K562 (cell line): ENCODE results near the gene GYS1. TPM values are rescaled to one million over a fixed set of nuclear protein-coding genes. Genes with fewer than 3 reads are reported as not detected.

ENCODE experiments used
- ARNT ChIP-seq, 2 experiments: fragments of 450-650 bp; IDR thresholded peaks; 2 replicates each; pipeline ENCODE4 v1.6.1; 2016; ENCODE audit warnings: mild to moderate bottlenecking in 1 of 2
- CEBPB ChIP-seq: fragments of 450-650 bp; IDR thresholded peaks from 2 replicates; pipeline ENCODE4 v1.6.1; 2016; ENCODE audit warnings: missing genetic modification characterization, missing compliant biosample characterization
- CUX1 ChIP-seq: fragments of 200-800 bp; sonication (Bioruptor generic); IDR thresholded peaks from 2 replicates; pipeline ENCODE4 v1.6.1; 2016; ENCODE audit warnings: missing genetic modification characterization, missing compliant biosample characterization
- HDGF ChIP-seq: fragments of 450-650 bp; IDR thresholded peaks from 2 replicates; pipeline ENCODE4 v1.6.1; 2016
- MLLT1 ChIP-seq, 2 experiments: fragments of 450-650 bp; IDR thresholded peaks; 2 replicates each; pipeline ENCODE4 v1.6.1; 2016
- MYC ChIP-seq, 2 experiments: fragments of 250-450 bp in 1 of 2; sonication (Bioruptor Pico) in 1 of 2; IDR thresholded peaks; 2 replicates each; pipeline versions ENCODE4 v1.5.1 to v1.6.1; 2012 to 2021; ENCODE audit warnings: low read depth in 2 of 2, borderline replicate concordance in 1 of 2, improper control_type of control experiment in 1 of 2, low read length in 1 of 2, mild to moderate bottlenecking in 1 of 2, moderate library complexity in 1 of 2
- NFIC ChIP-seq: fragments of 450-650 bp; IDR thresholded peaks from 2 replicates; pipeline ENCODE4 v1.6.1; 2017; ENCODE audit warnings: mild to moderate bottlenecking, inconsistent platforms
- NKRF ChIP-seq: fragments of 450-650 bp; IDR thresholded peaks from 2 replicates; pipeline ENCODE4 v1.6.1; 2016; ENCODE audit warnings: borderline replicate concordance
- NONO ChIP-seq, 2 experiments: fragments of 200-400 bp in 1 of 2; fragments of 450-650 bp in 1 of 2; formaldehyde crosslinking in 1 of 2; IDR thresholded peaks; 2 replicates each; pipeline ENCODE4 v1.6.1; 2017; ENCODE audit warnings: low read depth in 2 of 2, mild to moderate bottlenecking in 2 of 2, moderate library complexity in 2 of 2, low read length in 1 of 2
- NR2C2 ChIP-seq, 2 experiments: fragments of 200-800 bp in 1 of 2; sonication (Bioruptor generic) in 1 of 2; sonication (generic) in 1 of 2; formaldehyde crosslinking in 1 of 2; IDR thresholded peaks; 2 replicates each; pipeline versions ENCODE4 v1.6.1 to v1.8.0; 2016 to 2022; ENCODE audit warnings: mild to moderate bottlenecking in 1 of 2, missing compliant biosample characterization in 1 of 2, missing genetic modification characterization in 1 of 2, missing genetic modification reagents in 1 of 2
- POLR2A ChIP-seq: fragments of 450-650 bp; conservative IDR thresholded peaks from 2 replicates; pipeline ENCODE4 v1.6.1; 2016
- SMARCA5 ChIP-seq: fragments of 450-650 bp; IDR thresholded peaks from 2 replicates; pipeline ENCODE4 v1.6.1; 2016
- SMC3 ChIP-seq: conservative IDR thresholded peaks from 2 replicates; pipeline ENCODE4 v1.6.1; 2011; ENCODE audit warnings: low read depth, low read length, improper control_type of control experiment; ENCODE audit not compliant: insufficient read depth
- SUPT5H ChIP-seq: fragments of 450-650 bp; IDR thresholded peaks from 2 replicates; pipeline ENCODE4 v1.6.1; 2016
- TAF1 ChIP-seq: IDR thresholded peaks from 2 replicates; pipeline ENCODE4 v1.6.1; 2011; ENCODE audit warnings: mild to moderate bottlenecking, low read length, moderate library complexity; ENCODE audit not compliant: insufficient read depth, control insufficient read depth, severe bottlenecking; ENCODE audit errors: extremely low read depth
- TRIM24 ChIP-seq, 2 experiments: fragments of 450-650 bp; IDR thresholded peaks; 2 replicates each; pipeline ENCODE4 v1.6.1; 2016
- ZBTB33 ChIP-seq: sonication (generic); formaldehyde crosslinking; IDR thresholded peaks from 2 replicates; pipeline ENCODE4 v1.8.1; 2023; ENCODE audit warnings: mild to moderate bottlenecking, missing genetic modification reagents
- polyA plus RNA-seq, 8 experiments: library from polyadenylated mRNA; depleted of rRNA in 4 of 8; stranded (reverse) in 5 of 8; unstranded in 3 of 8; fragments of >200 nt; fragmentation: Nextera tagmentation in 2 of 8; fragmentation: Illumina TruSeq in 1 of 8; extraction: Ambion mirVana in 2 of 8; extraction: Trizol in 1 of 8; gene quantifications; 2 replicates each; pipeline versions ENCODE4 v1.2.1 to v1.2.3, GENCODE V29; 2011 to 2014; ENCODE audit warnings: inconsistent platforms in 1 of 8, missing spikeins in 1 of 8
- total RNA-seq, 7 experiments: library from RNA; depleted of rRNA in 6 of 7; stranded (reverse); fragments of >200 nt in 6 of 7; fragmentation: Illumina TruSeq in 2 of 7; extraction: Trizol in 2 of 7; gene quantifications; 2 replicates each; pipeline versions ENCODE4 v1.2.1 to v1.2.3, GENCODE V29; 2011 to 2021; ENCODE audit warnings: low replicate concordance in 1 of 7

The GYS1 gene
- total and polyA plus RNA-seq, 9 of the 15 experiments (the other 6 are each of a cell fraction or from before 2014, with no cell fraction given), result 1.9 to 31.1 (median 15.2) TPM

DNA sequence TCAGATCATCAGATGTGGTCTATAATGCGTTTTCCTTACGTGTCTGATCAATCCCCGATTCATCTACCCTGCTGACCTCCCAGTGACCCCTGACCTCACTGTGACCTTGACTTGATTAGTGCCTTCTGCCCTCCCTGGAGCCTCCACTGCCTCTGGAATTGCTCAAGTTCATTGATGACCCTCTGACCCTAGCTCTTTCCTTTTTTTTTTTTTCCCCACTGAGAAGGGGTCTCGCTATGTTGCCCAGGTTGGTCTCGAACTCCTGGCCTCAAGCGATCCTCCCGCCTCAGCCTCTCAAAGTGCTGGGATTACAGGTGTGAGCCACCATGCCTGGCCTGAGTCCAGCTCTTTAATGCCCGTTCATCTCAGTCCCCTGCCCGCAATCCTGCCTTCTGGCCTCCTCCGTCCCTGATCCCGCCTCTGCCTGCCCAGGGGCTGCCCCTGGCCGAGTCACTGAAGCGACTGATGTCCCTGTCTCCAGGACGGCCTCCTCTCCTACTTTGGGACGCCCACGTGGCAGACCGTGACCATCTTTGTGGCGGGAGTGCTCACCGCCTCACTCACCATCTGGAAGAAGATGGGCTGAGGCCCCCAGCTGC, 32.0 kb downstream of the GYS1 start (continued):
- TF ChIP-seq MLLT1 (IDR thresholded peaks at IDR 0.05), result 0 out of 4 replicates have a peak, but pooled peaks of 1 of the 2 experiments have one; percentile 19
- no peak for TF ChIP-seq NKRF
- no peak for TF ChIP-seq CEBPB (tag)
- peak; percentile 54; the same call in 1 of the 2 replicates for TF ChIP-seq NR2C2 (CRISPR knock-in tag; IDR thresholded peaks at IDR 0.05)
- peak; percentile 78 for TF ChIP-seq NR2C2 (tag; IDR thresholded peaks at IDR 0.05)
- TF ChIP-seq NONO (IDR thresholded peaks at IDR 0.05; ENCODE audit: low read depth in 2 of 2, low read length in 1 of 2), result no peak
- peak; percentile 79 for TF ChIP-seq ZBTB33
- peak; percentile 42; the same call in 1 of the 2 replicates for TF ChIP-seq NFIC
- no peak for TF ChIP-seq TAF1
- no peak for TF ChIP-seq POLR2A
- TF ChIP-seq ARNT (IDR thresholded peaks at IDR 0.05), result 0 out of 4 replicates have a peak, but pooled peaks of 1 of the 2 experiments have one; percentile 39
- no peak for TF ChIP-seq SUPT5H
- TF ChIP-seq SMARCA5, result peak; percentile 26; the same call in 1 of the 2 replicates
- TF ChIP-seq CUX1 (CRISPR knock-in tag), result no peak
- no peak for TF ChIP-seq MYC (IDR thresholded peaks at IDR 0.05; ENCODE audit: low read depth, low read length)
- no peak for TF ChIP-seq MYC (CRISPR knock-in tag; IDR thresholded peaks at IDR 0.05; ENCODE audit: borderline replicate concordance, low read depth)
- no peak for TF ChIP-seq SMC3
- 0 out of 2 replicates have a peak, but pooled peaks have one; percentile 41 for TF ChIP-seq HDGF
- TF ChIP-seq TRIM24 (IDR thresholded peaks at IDR 0.05), result 0 out of 4 replicates have a peak, but pooled peaks of 1 of the 2 experiments have one; percentile 11
